GM18868 (cell line): Measurements from ENCODE around the gene CDH4.

ENCODE experiments used
- ATAC-seq: cut with Tn5 transposase; IDR thresholded peaks from one replicate; pipeline ENCODE4 v1.9.1; 2021; ENCODE audit warnings: mild to moderate bottlenecking, moderate library complexity; ENCODE audit not compliant: unreplicated experiment

Gene CDH4

DNA sequence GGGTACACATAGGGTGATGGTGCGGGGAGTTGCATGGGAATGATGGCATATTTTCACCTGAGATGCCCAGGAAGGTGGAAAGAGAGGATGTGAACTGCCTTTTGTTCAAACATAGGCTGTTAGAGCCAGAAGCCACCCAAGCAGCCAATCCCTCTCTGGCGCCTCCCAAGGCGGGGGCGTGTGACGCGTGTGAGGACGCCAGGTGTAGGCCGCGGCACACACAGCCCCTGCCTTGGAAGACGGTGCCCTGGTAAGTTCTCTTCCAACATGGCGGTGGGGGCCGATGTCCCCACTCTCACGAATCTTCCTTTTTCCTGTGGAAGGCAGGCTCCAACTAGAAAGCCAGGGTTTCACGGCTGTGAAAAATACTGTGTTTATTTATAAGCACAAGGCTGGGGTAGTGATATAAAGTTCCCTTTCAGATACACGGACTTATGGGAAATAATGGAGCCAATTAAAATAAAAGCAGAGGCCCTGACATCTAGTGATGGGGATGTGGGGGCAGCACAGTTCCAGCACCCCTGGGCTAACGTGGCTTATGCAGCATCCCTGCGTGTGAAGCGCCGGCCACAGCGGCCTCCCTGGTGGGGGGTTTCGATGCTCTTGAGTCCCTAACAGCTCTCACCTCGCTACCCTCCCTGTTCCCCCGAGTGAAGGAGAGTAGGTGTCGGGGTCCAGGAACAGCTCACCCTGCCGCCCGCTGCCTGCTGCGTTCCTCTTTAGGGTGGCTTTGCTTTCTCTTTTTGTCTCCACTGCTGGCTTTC is 28.3 kb downstream of the CDH4 start:
- ATAC-seq = no peak

DNA sequence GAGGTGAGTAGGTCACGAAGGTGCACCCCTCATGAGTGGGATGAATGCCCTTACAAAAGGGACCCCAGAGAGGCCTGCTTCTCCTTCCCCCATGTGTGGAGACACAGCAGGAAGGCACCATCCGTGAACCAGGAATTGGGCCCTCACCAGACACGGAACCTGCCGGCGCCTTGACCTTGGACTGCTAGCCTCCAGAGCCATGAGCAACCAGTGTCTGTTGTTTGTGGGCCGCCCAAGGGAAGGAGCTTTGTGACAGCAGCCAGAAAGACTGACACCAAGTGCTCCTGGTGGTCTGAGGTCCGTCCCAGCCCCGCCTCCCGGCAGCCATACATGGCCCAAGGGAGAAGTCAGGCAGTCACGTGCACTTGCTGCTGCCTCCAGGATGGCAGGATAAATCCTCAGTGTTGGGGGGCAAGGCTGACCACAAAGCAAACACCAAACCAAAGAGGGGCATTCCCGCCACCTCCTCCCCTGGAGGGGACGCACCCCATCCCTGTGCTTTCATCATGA is 29.3 kb downstream of the CDH4 start:
- ATAC-seq = no peak

DNA sequence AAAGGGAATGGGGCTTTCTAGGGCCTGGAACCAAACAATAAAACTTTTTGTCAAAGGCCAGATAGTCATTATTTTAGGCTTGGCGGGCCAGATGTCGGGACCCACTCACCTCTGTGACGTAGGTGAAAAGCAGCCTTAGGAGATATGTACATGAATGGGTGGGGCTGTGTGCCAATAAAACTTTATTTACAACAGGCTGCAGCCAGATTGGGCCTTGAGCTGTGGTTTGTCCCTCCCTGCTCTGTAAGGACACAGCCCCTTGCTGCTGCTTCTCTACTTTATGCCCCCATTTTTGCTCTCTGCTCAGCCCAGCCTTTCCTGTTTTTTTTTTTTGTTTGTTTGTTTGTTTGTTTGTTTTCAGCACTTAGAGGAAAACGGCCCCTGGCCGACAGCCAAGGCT is 32.7 kb downstream of the CDH4 start:
- ATAC-seq = no peak

DNA sequence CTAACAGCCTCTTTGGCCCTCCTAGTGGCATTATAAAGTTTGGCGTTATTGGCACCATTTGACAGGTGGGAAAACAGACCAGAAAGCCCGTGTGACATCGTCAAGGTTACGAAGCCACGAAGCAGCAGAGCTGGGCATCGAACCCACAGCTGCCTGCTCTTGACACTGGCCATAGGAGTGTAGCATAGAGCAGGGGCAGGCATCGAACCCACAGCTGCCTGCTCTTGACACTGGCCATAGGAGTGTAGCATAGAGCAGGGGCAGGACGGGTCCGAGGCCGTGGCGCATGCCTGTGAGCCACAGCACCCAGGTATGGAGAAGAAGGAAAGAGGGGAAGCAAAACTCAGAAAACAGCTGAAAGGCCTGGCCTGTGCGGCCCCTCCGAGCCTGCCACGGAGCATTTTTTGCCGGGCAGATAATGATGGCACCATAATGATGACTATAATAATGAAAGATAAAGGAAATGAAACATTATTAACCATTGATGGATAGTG is 33.1 kb downstream of the CDH4 start:
- no peak for ATAC-seq

DNA sequence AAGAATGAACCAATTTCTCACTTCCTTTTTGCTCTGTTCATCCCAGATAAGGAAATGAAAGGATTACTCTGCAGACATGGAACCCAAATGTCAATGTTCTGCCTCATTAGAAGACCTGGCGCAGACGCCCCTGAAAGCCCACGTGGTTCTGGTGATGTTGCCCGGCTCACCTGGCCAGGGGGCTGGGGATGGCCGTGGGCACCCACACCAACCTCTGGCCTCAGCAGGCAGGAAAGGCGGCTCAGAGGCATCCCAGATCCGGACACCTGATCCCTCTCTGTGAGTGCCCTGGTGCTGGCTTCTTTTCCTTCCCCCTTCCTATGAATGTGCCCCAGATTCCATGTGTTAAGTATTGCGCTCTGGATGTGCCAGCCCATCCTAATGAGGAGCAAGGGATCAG is 33.6 kb downstream of the CDH4 start:
- ATAC-seq = no peak

DNA sequence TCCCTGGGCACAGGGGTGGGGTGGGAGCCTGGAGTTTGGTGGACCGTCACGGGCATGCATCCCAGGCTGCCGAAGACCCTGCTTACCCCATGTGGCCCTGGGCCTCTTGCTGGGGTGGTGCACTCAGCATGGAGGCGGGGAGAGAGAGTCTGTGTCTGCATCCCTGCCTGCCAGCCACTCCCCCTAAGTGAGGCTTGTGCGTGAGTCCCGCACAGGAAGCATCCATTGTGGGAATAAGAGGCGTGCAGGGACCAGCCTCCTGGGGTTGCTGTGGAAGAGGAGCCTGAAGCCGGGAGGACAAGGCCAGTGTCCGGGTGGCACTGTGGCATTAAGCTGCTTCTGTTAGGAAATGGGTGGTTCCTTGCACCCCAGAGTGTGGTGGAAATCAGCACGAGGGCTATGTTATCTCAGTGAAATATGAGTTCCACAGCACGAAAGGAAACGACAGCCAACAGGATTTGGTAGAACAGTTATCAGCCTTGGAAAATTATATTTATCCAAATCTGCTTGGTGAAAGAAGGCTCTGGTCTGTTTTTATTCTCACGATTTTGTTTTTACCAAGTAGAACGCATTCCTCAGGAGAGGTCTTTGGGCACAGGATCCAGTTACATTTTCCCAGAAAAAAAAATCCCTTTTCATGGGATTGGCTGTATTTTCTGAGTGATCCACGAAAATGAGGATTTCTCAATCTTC is 35.7 kb downstream of the CDH4 start:
- ATAC-seq = no peak

DNA sequence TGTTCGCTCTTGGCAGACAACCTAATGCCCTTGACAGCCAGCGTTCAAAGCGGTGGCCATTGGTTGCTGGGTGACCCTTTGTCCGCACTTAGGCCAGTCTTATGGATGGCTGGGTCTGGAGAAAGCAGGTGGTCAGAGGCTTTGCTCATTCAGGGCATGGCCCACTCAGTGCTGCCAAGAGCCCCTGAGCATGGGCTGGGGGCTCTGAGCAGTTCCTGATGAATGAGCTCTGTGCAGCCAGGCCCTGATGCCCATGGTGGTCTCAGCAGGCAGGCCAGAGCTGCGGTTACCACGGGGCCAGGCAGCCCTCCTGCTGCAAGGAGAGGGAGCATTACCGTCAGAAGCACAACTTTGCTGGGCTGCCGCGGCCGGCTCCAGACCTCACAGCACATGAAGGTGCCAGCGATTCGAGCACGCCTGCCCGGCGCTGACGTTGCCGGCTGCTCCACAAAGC is 36.3 kb downstream of the CDH4 start:
- ATAC-seq = no peak

DNA sequence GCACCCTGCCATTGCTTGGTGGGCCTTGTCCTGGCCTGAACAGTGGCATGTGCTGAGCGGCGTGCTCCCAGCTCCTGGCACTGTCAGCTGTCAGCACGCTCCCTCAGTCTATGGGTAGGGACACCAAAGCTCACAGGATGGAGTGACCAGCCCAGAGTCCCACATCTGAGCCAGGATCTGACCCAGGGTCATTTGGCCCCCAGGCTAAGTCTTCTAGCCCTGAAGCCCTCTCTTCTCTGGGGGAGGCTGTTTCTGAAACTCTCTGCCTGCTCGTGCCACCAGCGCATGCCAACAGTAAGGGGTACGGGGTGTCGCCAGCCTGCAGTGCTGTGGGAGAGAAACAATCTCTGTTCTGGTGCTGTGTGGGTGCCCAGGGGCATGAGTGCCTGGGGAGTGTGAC is 37.1 kb downstream of the CDH4 start:
- ATAC-seq = no peak

DNA sequence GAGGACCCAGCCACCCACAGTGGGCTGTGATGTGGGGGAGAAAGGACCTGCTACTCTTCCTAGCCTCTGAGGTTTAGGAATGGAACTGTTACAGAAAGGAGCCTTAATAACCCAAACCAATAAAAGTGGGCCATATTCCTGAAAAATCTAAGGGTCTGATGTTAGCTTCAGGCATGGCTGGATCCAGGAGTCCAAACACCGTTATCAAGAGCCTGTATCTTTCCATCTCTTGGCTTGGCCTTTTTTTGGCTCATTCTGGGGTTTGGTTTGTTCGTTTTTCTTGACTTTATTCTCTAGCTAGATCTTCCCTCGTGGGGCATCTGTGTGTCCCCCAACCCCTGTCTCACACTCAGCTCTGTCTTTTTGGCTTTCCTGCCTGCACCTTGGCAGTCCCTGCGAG is 38.7 kb downstream of the CDH4 start:
- no peak for ATAC-seq

DNA sequence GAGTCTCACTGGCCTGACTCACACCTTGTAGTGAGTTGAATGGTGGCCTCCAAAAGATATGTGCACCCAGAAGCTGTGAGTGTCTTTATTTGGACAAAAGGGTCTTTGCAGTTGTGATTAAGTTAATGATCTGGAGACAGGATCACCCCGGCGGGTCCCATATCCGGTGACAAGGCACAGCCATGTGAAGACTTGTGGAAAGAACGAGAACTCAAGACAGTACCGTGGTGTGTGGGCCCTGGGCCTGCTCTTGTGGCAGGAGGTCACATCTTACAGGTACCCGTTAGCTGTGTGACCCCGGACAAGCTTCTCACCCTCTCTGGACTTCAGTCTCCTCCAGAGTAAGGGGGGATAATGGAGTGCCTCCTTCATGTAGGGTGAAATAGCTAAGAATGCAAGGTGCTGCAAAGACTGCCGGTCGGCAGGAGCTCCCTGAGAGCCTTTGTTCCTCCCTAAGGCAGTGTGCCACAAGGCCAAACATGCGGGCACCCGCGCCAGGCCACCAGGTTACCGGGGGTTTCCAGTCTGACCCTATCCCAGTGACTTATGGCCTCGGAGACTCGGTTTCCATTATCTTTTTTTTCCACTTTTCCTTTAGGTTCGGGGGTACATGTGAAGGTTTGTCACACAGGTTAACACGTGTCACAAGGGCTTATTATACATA is 39.2 kb downstream of the CDH4 start:
- no peak for ATAC-seq

DNA sequence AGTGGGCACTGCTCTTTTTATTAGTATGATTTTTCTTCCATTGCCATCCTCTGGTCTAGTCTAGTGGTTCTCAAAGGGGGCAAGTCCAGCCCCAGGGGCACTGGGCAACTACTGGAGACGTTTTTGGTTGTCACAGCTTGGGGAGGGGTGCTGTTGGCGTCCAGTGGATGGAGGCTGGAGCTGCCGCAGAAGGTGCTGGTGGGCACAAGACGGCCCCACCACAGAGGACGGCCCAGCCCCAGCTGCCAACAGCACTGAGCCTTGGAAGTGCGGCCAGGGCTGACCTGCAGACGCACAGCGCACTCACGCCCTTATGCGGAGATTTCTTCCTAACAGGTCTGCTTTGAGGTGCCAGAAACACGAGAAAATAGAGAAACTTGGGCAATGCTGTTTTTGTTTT is 40.3 kb downstream of the CDH4 start:
- ATAC-seq = no peak

DNA sequence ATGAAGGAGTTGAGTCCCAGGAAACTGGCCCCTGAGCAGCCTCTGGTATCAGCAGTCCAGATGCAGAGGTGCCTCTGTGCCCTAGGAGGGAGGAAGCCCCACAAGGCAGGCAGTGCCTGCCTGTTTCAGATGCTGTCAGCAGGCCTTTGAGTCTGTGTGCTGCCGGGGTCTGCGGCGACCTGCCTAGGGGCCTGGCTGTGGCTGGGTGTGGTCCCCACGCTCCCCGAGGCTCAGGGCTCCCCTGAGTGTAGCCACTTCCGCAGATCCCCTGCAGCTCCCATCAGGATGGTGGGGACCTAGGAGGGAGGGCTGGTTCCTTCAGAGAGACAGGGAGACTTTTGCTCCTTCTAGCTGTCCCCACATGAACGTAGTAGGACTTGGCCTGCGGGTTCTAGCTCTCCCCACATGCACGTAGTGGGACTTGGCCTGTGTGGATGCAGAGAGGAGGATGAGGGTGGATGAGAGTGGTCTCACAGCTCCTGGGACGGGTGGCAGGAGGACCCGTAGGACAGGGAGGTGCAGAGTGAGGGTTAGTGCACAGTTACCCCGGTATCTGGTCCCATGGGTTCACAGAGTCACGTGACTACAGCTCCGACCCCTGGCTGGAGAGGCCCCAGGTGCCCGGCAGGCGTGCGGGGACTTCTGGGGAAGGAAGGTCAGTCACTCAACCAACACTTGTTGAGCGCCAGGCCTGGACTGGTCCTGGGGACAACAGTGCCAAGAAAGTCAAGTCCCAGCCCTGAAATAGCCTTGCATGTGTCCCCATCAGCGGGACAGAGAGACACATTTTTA is 41.0 kb downstream of the CDH4 start:
- ATAC-seq = no peak

DNA sequence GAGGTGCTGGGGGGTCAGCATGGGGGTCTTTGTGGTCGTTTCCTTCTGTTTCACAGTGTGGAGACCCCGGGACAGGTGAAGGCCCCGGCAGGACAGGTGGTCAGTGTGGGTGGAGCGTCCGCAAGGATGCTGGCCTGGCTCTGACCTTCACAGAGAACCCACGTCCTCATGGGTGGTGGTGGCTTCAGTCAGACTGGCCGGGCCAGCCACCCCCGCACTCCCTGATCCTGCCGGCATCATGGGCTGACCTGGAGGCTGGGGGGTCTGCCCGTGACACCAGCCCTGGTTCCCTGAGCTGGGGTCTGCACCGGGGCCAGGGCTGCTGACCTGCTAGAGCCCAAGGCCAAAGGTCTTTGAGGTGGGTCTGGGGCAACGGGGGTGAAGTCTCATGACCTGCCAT is 41.9 kb downstream of the CDH4 start:
- no peak for ATAC-seq

DNA sequence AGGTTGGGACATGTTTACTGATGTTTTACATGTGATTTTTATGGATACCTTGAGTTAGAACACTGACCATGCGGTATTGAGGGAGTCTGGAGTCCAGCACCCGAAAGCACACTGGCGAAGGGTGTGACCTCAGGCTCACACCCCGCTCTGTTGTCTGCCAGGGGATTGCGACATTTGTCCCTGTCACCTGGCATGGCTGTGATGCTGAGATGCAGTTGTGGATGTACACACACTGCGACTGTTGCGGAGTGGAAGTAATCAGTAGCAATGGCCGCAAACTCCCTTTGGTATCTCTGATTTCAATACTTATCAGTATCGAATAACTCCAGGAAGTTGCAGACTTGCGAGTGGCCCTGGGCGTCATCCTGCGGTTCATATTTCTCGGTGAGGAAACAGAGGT is 43.2 kb downstream of the CDH4 start:
- ATAC-seq = no peak

DNA sequence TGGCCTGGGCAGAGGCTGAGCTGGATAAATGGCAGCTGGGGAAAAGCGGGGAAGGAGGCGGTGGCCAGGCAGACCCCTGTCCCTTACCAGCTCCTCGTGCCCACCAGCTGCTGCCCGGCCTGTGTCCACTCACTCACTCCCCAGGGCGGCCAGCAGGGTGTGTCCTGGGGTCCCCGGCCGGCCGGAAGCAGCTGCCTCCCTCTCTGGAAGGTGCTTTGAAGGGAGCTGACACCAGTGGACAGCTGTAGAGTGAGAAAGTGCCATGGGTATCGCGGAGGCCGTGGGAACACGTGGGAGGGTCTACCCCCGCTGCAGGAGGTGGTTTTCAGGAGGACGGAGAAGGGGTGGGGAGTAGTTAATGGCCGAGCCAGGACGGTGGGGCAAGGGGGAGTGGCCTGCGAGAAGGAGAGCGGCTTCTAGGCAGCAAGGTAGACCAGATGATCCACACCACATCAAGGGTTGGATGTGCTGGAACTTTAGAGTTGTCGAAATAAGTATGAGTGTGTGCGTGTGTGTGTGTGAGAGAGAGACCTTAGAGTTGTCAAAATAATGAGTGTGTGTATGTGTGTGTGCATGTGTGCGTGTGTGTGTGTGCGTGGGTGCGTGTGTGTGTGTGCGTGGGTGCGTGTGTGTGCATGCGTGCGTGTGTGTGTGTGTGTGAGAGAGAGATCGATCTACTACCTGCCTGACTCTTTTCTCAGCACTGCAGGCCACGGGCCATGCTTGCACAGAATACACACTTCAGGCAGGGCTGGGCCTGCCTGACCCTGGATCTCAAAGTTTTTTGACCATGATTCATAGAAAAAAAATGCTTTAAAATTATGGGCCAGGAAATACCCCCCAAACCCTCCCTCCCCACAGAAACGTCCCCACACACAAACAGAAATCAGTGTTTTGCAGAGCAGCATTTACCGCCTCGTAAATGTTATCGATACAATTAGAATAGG is 43.9 kb downstream of the CDH4 start:
- ATAC-seq = no peak

DNA sequence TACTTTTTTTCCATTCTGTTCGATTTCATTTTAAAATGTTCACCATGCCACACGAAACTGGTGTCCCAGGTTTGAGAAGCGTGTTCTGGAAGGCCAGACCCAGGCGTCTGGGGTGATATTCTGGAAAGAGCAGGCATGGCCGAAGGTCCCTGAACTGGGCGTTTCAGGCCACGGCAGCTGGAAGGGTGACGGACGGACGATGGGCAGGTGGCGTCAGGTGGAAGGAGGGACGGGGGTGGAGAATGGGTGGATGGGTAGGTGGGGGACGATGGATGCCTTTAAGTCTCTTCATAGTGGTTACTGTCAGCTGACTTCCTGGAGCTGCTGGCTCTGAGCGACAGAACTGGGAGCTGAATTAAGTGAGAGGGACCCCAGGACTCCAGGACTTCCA is 44.6 kb downstream of the CDH4 start:
- ATAC-seq = no peak

DNA sequence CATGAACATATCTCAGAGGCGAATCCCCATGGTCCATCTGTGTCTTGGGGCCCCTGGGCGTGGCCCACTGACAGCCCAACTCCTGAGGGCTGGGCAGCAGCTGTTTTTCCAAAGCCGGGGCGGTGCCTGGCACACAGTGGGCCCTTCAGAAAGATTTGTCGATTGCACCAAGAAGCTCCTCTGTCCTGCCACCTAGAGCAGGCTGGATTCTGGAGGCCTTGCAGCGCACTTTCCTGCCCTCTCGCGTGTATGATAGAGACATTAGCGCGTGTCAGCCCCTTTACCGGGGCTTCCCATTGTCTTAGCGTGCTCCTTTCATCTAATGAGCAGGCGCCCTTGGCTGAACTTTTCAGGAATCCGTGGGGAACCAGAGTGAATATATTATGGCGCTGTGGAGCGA is 45.4 kb downstream of the CDH4 start:
- no peak for ATAC-seq

DNA sequence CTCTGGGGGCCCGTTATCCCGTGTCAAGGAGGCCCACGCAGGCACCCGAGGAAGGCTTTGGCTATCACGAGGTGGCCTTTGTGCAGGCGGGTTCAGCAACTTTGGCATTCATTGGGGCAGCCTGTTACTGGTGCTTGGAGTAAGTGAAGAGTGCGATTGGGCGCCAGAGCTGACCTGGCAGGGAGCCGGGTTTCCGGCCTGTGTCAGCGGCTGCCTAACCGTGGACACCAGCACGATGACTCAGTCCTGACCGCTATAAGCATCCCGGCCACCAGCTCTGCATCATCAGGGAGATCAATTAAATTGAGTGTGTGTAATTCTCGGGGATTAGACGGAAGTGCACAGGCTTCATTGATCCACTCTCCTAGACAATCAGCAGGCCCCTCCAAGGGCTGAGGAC is 45.9 kb downstream of the CDH4 start:
- ATAC-seq = no peak

DNA sequence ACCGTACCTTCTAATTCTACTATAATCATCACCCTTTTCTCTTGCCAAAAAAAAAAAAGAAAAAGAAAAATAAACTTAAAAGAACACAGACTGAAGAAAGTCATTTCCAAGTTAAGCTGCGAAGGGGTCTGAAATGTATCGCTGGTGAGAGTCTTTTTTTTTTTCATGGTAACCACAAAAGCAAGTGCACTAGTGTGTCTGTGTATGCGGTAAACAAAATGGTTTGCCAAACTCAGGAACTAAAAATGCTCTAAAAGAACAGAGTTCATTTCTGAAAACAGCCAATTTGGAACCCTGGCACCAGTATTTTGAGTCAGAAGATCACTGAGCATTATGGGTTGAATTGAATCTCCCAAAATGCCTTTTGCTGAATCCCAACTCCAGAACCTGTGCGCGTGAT is 46.6 kb downstream of the CDH4 start:
- ATAC-seq = no peak

DNA sequence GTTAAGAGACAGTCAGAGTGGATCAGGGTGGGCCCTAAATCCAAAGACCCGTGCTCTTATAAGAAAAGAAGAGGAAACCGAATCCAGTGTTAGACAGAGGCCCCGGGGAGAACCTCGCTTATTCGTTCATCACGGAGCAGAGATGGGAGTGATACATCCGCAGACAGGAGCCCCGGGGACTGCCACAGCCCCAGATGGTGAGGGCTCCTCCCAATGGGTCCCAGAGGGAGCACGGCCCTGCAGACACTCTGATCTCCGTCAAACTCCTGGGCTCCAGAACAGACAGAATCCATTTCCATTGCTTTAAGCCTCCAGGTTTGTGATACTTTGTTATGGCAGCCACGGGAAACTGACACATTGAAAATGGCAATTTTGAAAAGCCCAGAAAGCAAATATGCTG is 47.0 kb downstream of the CDH4 start:
- no peak for ATAC-seq
